ENCODE results near the gene MMP24.

MMP24 gene

GRCh38 chr20:35275741-35276251, 49.3 kb downstream of the MMP24 start:
- ATAC-seq (ENCODE audit: low read depth) (no peak), DNase-seq (ENCODE audit: low spot score) (peak; percentile 85)
- Histone ChIP-seq H3K4me3 (ENCODE audit: severe bottlenecking) (no peak overlapping the region), H3K4me1 (ENCODE audit: insufficient read depth, poor library complexity, severe bottlenecking) (peaks cover 34% of the 10 kb centered on the region), H3K27ac (ENCODE audit: poor library complexity, severe bottlenecking) (peak overlapping the region; percentile 88), H3K36me3 (ENCODE audit: low read depth) (peaks cover 47% of the 10 kb centered on the region), H3K9me3 (ENCODE audit: severe bottlenecking) (no peaks in the 10 kb centered on the region), H3K27me3 (ENCODE audit: insufficient read depth, poor library complexity, severe bottlenecking) (no peaks in the 10 kb centered on the region)
- no peak for TF ChIP-seq CTCF (IDR thresholded peaks at IDR 0.05; ENCODE audit: poor library complexity, severe bottlenecking)

- H3K36me3 ChIP-seq (ENCODE audit: low read depth), result peaks cover 53% of the 10 kb centered on the region
- DNase-seq (ENCODE audit: low spot score) (peak; percentile 78), ATAC-seq (ENCODE audit: low read depth) (no peak)
- peaks cover 35% of the 10 kb centered on the region for H3K4me1 ChIP-seq (ENCODE audit: insufficient read depth, poor library complexity, severe bottlenecking)
- H3K9me3 ChIP-seq (ENCODE audit: severe bottlenecking), result no peaks in the 10 kb centered on the region
- no peak for TF ChIP-seq CTCF (IDR thresholded peaks at IDR 0.05; ENCODE audit: poor library complexity, severe bottlenecking)
- no peaks in the 10 kb centered on the region for H3K27me3 ChIP-seq (ENCODE audit: insufficient read depth, poor library complexity, severe bottlenecking)
- H3K4me3 ChIP-seq (ENCODE audit: severe bottlenecking), result peak overlapping the region; percentile 60
- peak overlapping the region; percentile 88 for H3K27ac ChIP-seq (ENCODE audit: poor library complexity, severe bottlenecking)
Measured at GRCh38 chr20:35276408-35276807, 49.9 kb downstream of the MMP24 start.

- DNase-seq (ENCODE audit: low spot score) (peak; percentile 84), ATAC-seq (ENCODE audit: low read depth) (peak; percentile 2; the same call in 2 of the 3 replicates)
- H3K4me1 ChIP-seq (ENCODE audit: insufficient read depth, poor library complexity, severe bottlenecking), result peaks cover 35% of the 10 kb centered on the region
- TF ChIP-seq CTCF (IDR thresholded peaks at IDR 0.05; ENCODE audit: poor library complexity, severe bottlenecking), result no peak
- H3K4me3 ChIP-seq (ENCODE audit: severe bottlenecking), result peak overlapping the region; percentile 60
- H3K27ac ChIP-seq (ENCODE audit: poor library complexity, severe bottlenecking), result peak overlapping the region; percentile 88
- H3K36me3 ChIP-seq (ENCODE audit: low read depth), result peaks cover 61% of the 10 kb centered on the region
- H3K27me3 ChIP-seq (ENCODE audit: insufficient read depth, poor library complexity, severe bottlenecking), result no peaks in the 10 kb centered on the region
- H3K9me3 ChIP-seq (ENCODE audit: severe bottlenecking), result no peaks in the 10 kb centered on the region
Measured at GRCh38 chr20:35277127-35277526, 50.6 kb downstream of the MMP24 start.

- Histone ChIP-seq H3K27ac (ENCODE audit: poor library complexity, severe bottlenecking) (peak within 1 kb of the TSS; percentile 88), H3K4me3 (ENCODE audit: severe bottlenecking) (peak within 1 kb of the TSS; percentile 60), H3K4me1 (ENCODE audit: insufficient read depth, poor library complexity, severe bottlenecking) (peaks cover 35% of the 10 kb centered on the region), H3K36me3 (ENCODE audit: low read depth) (peaks cover 67% of the 10 kb centered on the region), H3K27me3 (ENCODE audit: insufficient read depth, poor library complexity, severe bottlenecking) (no peaks in the 10 kb centered on the region), H3K9me3 (ENCODE audit: severe bottlenecking) (no peaks in the 10 kb centered on the region)
- peak; percentile 81 for TF ChIP-seq CTCF (IDR thresholded peaks at IDR 0.05; ENCODE audit: poor library complexity, severe bottlenecking)
- ATAC-seq (ENCODE audit: low read depth), result peak; percentile 78
- peak; percentile 99 for DNase-seq (ENCODE audit: low spot score)
Measured at GRCh38 chr20:35277531-35278395, 51.3 kb downstream of the MMP24 start, which contains the start of gene MMP24OS. TSS of gene MMP24OS (minus strand) at chr20:35278122. CDS start at chr20:35277929, 193 bp downstream.

Measured in RWPE2 (cell line).